Thyroid gland (tissue), 4 donors: Measurements from ENCODE around the gene ITCH. TPM values are rescaled to one million over a fixed set of nuclear protein-coding genes. Genes with fewer than 3 reads are reported as not detected.

Experiments
- DNase-seq, 2 donors: peaks; one replicate each; pipeline ENCODE4 v3.0.0-alpha.2; 2019
- H3K27ac ChIP-seq, 3 donors: fragments of 200-600 bp; sonication (generic); 1 replicate in 2 of 3; 2 replicates in 1 of 3; pipeline ENCODE4 v1.5.1; 2016 to 2019; ENCODE audit warnings: mild to moderate bottlenecking in 1 of 3, moderate library complexity in 1 of 3
- H3K27me3 ChIP-seq: fragments of 200-600 bp; sonication (generic); one replicate; pipeline ENCODE4 v1.5.1; 2019
- H3K36me3 ChIP-seq, 2 donors: fragments of 200-600 bp; sonication (generic); one replicate each; pipeline ENCODE4 v1.5.1; 2016 to 2019
- H3K4me1 ChIP-seq, 2 donors: fragments of 200-600 bp; sonication (generic); one replicate each; pipeline ENCODE4 v1.5.1; 2017 to 2019
- H3K4me3 ChIP-seq, 3 donors: fragments of 200-600 bp; sonication (generic); replicated peaks in 1 of 3; 1 replicate in 2 of 3; 2 replicates in 1 of 3; pipeline ENCODE4 v1.5.1; 2016; ENCODE audit warnings: mild to moderate bottlenecking in 1 of 3
- H3K9me3 ChIP-seq: fragments of 200-600 bp; sonication (generic); one replicate; pipeline ENCODE4 v1.5.1; 2017
- CTCF ChIP-seq, 6 experiments: fragments of 200-600 bp in 3 of 6; fragments of 450-650 bp in 3 of 6; sonication (generic) in 3 of 6; IDR thresholded peaks; one replicate each; pipeline ENCODE4 v1.5.1; 2016 to 2019; ENCODE audit warnings: antibody characterized with exemption in 6 of 6, mild to moderate bottlenecking in 2 of 6, inconsistent platforms in 1 of 6, moderate library complexity in 1 of 6
- POLR2A ChIP-seq, 2 donors: fragments of 450-650 bp; IDR thresholded peaks; one replicate each; pipeline ENCODE4 v1.6.1; 2017; ENCODE audit warnings: antibody characterized with exemption in 2 of 2, mild to moderate bottlenecking in 2 of 2, moderate library complexity in 1 of 2
- WGBS, 2 donors: methylation state at CpG; one replicate each; pipeline ENCODE4 v1.1.5; 2017; 5-methylcytosine and 5-hydroxymethylcytosine counted together
- intact Hi-C: fragments of 100-400 bp; cut with DNase I; formaldehyde crosslinking; loops from one replicate; pipeline ENCODE4 v1.15.1; 2023
- total RNA-seq, 4 donors: library from RNA; depleted of rRNA; stranded (reverse); fragments of >200 nt; gene quantifications; one replicate each; pipeline ENCODE4 v1.2.3, GENCODE V29; 2016

Gene ITCH
- total RNA-seq, 4 donors from 2014 or later: 67.5 to 120 (median 75.5) TPM

GRCh38 chr20:34542439-34542838 is 179.4 kb downstream of the ITCH start:
- Histone ChIP-seq H3K4me3 (no peak overlapping the region), H3K36me3 (peaks cover 24 to 32% of the 10 kb centered on the region in 2 donors), H3K9me3 (no peaks in the 10 kb centered on the region), H3K27ac (no peak overlapping the region), H3K27me3 (no peaks in the 10 kb centered on the region), H3K4me1 (no peaks in the 10 kb centered on the region)
- WGBS, 2 donors: 96 to 98% methylated on average over 6 of the region's 6 CpGs
- no peak for DNase-seq
- intact Hi-C loops: no loop called here
- TF ChIP-seq CTCF (IDR thresholded peaks at IDR 0.05) (no peak), POLR2A (IDR thresholded peaks at IDR 0.05) (no peak)

DNA sequence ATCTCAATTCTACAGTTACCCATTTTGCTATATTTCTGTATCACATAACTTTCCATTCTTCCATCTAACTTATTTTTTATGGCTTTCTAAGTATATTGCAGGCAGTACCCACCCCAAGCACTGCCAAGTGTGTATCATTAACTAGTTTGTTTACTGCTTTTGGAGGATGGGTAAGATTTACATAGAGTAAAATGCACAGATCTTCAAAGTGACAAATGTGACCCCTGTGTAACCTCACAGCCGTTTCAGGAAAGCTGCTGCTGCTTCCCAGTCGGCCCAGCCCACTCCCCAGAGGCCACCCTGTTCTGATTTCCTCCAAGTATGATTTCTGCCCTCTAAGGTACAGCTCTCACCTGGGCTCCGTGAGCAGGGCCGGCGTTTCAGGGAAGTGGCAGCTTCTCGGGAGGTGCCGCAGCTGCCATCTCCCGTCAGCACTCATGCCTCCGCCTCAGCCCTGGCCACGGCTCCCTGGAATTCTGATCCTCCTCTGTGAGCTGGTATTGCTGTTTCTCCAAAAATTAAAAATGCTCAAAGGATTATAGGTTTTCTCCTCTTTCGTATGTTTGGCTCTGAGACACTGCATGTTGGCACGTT is 180.5 kb downstream of the ITCH start:
- TF ChIP-seq POLR2A (IDR thresholded peaks at IDR 0.05): no peak
- TF ChIP-seq CTCF (IDR thresholded peaks at IDR 0.05): no peak
- intact Hi-C loops: no loop called here
- 66 to 69% methylated on average over 12 of the region's 12 CpGs for WGBS, 2 donors

GRCh38 chr20:34544109-34544796 is 181.2 kb downstream of the ITCH start:
- no peak overlapping the region for H3K27ac ChIP-seq
- H3K36me3 ChIP-seq: peaks cover 21 to 30% of the 10 kb centered on the region in 2 donors
- DNase-seq: peak; percentile 45 to 47
- intact Hi-C loops: no loop called here
- no peak for TF ChIP-seq CTCF (IDR thresholded peaks at IDR 0.05)
- no peak for TF ChIP-seq POLR2A (IDR thresholded peaks at IDR 0.05)
- no peak overlapping the region for H3K4me3 ChIP-seq
- no peaks in the 10 kb centered on the region for H3K9me3 ChIP-seq
- no peaks in the 10 kb centered on the region for H3K4me1 ChIP-seq
- no peaks in the 10 kb centered on the region for H3K27me3 ChIP-seq
- WGBS, 2 donors: 18 to 20% methylated on average over 12 to 19 of the region's 19 CpGs

More for the DNA sequence above, 180.5 kb downstream of the ITCH start:
- H3K4me3 ChIP-seq: no peak overlapping the region
- DNase-seq: no peak
- H3K4me1 ChIP-seq: no peaks in the 10 kb centered on the region
- no peaks in the 10 kb centered on the region for H3K27me3 ChIP-seq
- H3K9me3 ChIP-seq: no peaks in the 10 kb centered on the region
- H3K27ac ChIP-seq: no peak overlapping the region
- H3K36me3 ChIP-seq: peaks cover 21 to 32% of the 10 kb centered on the region in 2 donors

DNA sequence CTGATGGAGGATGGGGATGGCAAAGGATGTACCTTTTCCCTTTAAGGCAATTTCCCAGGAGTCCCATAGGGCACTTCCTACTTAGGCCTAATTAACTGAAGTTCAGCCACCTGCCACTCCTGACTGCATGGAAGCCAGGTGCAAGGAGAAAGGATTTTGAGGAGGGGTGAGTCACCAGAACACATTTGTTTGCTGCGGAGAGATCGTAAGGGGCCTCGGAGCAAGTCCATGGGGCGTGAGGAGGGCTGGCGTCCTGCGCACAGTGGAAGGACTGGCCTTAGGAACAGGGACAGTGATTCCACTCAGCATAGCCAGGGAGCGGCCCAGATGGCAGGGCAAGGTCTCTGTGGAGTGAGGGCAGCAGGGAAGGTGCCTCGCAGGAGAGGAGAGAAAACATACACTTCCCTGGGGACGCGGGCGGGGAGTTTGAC is 183.7 kb downstream of the ITCH start:
- TF ChIP-seq CTCF (IDR thresholded peaks at IDR 0.05) (no peak), POLR2A (IDR thresholded peaks at IDR 0.05) (no peak)
- no peak for DNase-seq
- WGBS, 2 donors: 85 to 88% methylated on average over 11 of the region's 11 CpGs
- Histone ChIP-seq H3K9me3 (no peaks in the 10 kb centered on the region), H3K27me3 (no peaks in the 10 kb centered on the region), H3K27ac (no peak overlapping the region), H3K4me1 (no peaks in the 10 kb centered on the region), H3K36me3 (peaks cover 4 to 6% of the 10 kb centered on the region in 2 donors), H3K4me3 (no peak overlapping the region)
- intact Hi-C loops: no loop called here
